ENCODE data around the gene DPP4. TPM values are rescaled to one million over a fixed set of nuclear protein-coding genes. Genes with fewer than 3 reads are reported as not detected.

The DPP4 gene
- total RNA-seq, 2 experiments from 2014 or later = not detected

- BruUV-seq (replicated peaks) = no TSS peak
- Histone ChIP-seq H3K4me2 (ENCODE audit: low read length) (no peak overlapping the region), H3K4me1 (ENCODE audit: insufficient read depth, low read length, poor library complexity, severe bottlenecking) (no peaks in the 10 kb centered on the region), H3K27ac (ENCODE audit: low read depth, low read length, poor library complexity, severe bottlenecking) (no peak overlapping the region), H3K79me2 (ENCODE audit: insufficient read depth, low read depth, low read length) (no peaks in the 10 kb centered on the region), H4K20me1 (ENCODE audit: insufficient read depth, low read length) (no peaks in the 10 kb centered on the region), H3K9me3 (ENCODE audit: low read length) (no peaks in the 10 kb centered on the region), H3K4me3 (ENCODE audit: low read depth, low read length, poor library complexity, severe bottlenecking) (no peak overlapping the region), H2AFZ (ENCODE audit: low read length) (no peak overlapping the region), H3K36me3 (ENCODE audit: insufficient read depth, low read length) (no peaks in the 10 kb centered on the region), H3K9me2 (ENCODE audit: insufficient read depth, low read length) (no peaks in the 10 kb centered on the region)
- intact Hi-C loops (cut with micrococcal nuclease; ENCODE audit: unreplicated experiment) = no loop called here
- CTCF ChIA-PET (ENCODE audit: unreplicated experiment) = no interaction called here
- no peak for DNase-seq (ENCODE audit: low spot score)
- POLR2A ChIA-PET = no interaction called here
- TF ChIP-seq CTCF (conservative IDR thresholded peaks at IDR 0.05; ENCODE audit: low read length) = no peak
- TF ChIP-seq EZH2phosphoT487 (IDR thresholded peaks at IDR 0.05; ENCODE audit: borderline replicate concordance, low read depth, low read length) = no peak
Observed at GRCh38 chr2:161965994-161966393, 108.0 kb downstream of the DPP4 start.

- no peak for DNase-seq (ENCODE audit: low spot score)
- Histone ChIP-seq H4K20me1 (ENCODE audit: insufficient read depth, low read length) (no peaks in the 10 kb centered on the region), H3K79me2 (ENCODE audit: insufficient read depth, low read depth, low read length) (no peaks in the 10 kb centered on the region), H2AFZ (ENCODE audit: low read length) (no peak overlapping the region), H3K4me2 (ENCODE audit: low read length) (no peak overlapping the region), H3K4me3 (ENCODE audit: low read depth, low read length, poor library complexity, severe bottlenecking) (no peak overlapping the region), H3K36me3 (ENCODE audit: insufficient read depth, low read length) (no peaks in the 10 kb centered on the region), H3K9me2 (ENCODE audit: insufficient read depth, low read length) (no peaks in the 10 kb centered on the region), H3K4me1 (ENCODE audit: insufficient read depth, low read length, poor library complexity, severe bottlenecking) (no peaks in the 10 kb centered on the region), H3K9me3 (ENCODE audit: low read length) (no peaks in the 10 kb centered on the region), H3K27ac (ENCODE audit: low read depth, low read length, poor library complexity, severe bottlenecking) (no peak overlapping the region)
- POLR2A ChIA-PET = interaction anchor here (1.0 kb wide), 1 partner anchor 385 kb away, joined by 4 read pairs; no protein-coding TSS in a partner anchor
- BruUV-seq (replicated peaks) = no TSS peak
- CTCF ChIA-PET (ENCODE audit: unreplicated experiment) = no interaction called here
- no peak for TF ChIP-seq EZH2phosphoT487 (IDR thresholded peaks at IDR 0.05; ENCODE audit: borderline replicate concordance, low read depth, low read length)
- no peak for TF ChIP-seq CTCF (conservative IDR thresholded peaks at IDR 0.05; ENCODE audit: low read length)
- intact Hi-C loops (cut with micrococcal nuclease; ENCODE audit: unreplicated experiment) = no loop called here
Observed at GRCh38 chr2:161964160-161964559, 109.9 kb downstream of the DPP4 start.

- TF ChIP-seq EZH2phosphoT487 (IDR thresholded peaks at IDR 0.05; ENCODE audit: borderline replicate concordance, low read depth, low read length) = no peak
- no peak for TF ChIP-seq CTCF (conservative IDR thresholded peaks at IDR 0.05; ENCODE audit: low read length)
- H3K4me3 ChIP-seq (ENCODE audit: low read depth, low read length, poor library complexity, severe bottlenecking) = no peak overlapping the region
- H3K9me3 ChIP-seq (ENCODE audit: low read length) = no peaks in the 10 kb centered on the region
- DNase-seq (ENCODE audit: low spot score) = no peak
- no peaks in the 10 kb centered on the region for H3K9me2 ChIP-seq (ENCODE audit: insufficient read depth, low read length)
- BruUV-seq (replicated peaks) = no TSS peak
- ChIA-PET POLR2A (no interaction called here), CTCF (ENCODE audit: unreplicated experiment) (no interaction called here)
- no peaks in the 10 kb centered on the region for H3K36me3 ChIP-seq (ENCODE audit: insufficient read depth, low read length)
- intact Hi-C loops (cut with micrococcal nuclease; ENCODE audit: unreplicated experiment) = no loop called here
- H3K4me1 ChIP-seq (ENCODE audit: insufficient read depth, low read length, poor library complexity, severe bottlenecking) = no peaks in the 10 kb centered on the region
- no peak overlapping the region for H2AFZ ChIP-seq (ENCODE audit: low read length)
- H4K20me1 ChIP-seq (ENCODE audit: insufficient read depth, low read length) = no peaks in the 10 kb centered on the region
- no peak overlapping the region for H3K4me2 ChIP-seq (ENCODE audit: low read length)
- no peak overlapping the region for H3K27ac ChIP-seq (ENCODE audit: low read depth, low read length, poor library complexity, severe bottlenecking)
- no peaks in the 10 kb centered on the region for H3K79me2 ChIP-seq (ENCODE audit: insufficient read depth, low read depth, low read length)
Observed at GRCh38 chr2:161962160-161962559, 111.9 kb downstream of the DPP4 start.

Measured in OCI-LY7 (cell line).